HEK293 (cell line): Measurements from ENCODE around the gene MBD1.

Experiments
- GLIS2 ChIP-seq: fragments of 450-650 bp; formaldehyde crosslinking; IDR thresholded peaks from 2 replicates; pipeline ENCODE4 v1.5.1; 2016; ENCODE audit warnings: missing biosample characterization, missing genetic modification characterization
- INSM2 ChIP-seq: fragments of 450-650 bp; formaldehyde crosslinking; IDR thresholded peaks from 2 replicates; pipeline ENCODE4 v1.5.1; 2016; ENCODE audit warnings: missing biosample characterization, missing genetic modification characterization
- KLF16 ChIP-seq: fragments of 450-650 bp; formaldehyde crosslinking; IDR thresholded peaks from 2 replicates; pipeline ENCODE4 v1.5.1; 2017; ENCODE audit warnings: missing biosample characterization, missing genetic modification characterization
- KLF17 ChIP-seq: fragments of 450-650 bp; formaldehyde crosslinking; IDR thresholded peaks from 2 replicates; pipeline ENCODE4 v1.5.1; 2016; ENCODE audit warnings: missing biosample characterization, missing genetic modification characterization
- OVOL3 ChIP-seq: fragments of 450-650 bp; formaldehyde crosslinking; IDR thresholded peaks from 2 replicates; pipeline ENCODE4 v1.5.1; 2016; ENCODE audit warnings: missing biosample characterization, missing genetic modification characterization
- REST ChIP-seq: fragments of 450-650 bp; formaldehyde crosslinking; IDR thresholded peaks from 2 replicates; pipeline ENCODE4 v1.5.1; 2016; ENCODE audit warnings: missing biosample characterization, missing genetic modification characterization
- SALL2 ChIP-seq: fragments of 450-650 bp; formaldehyde crosslinking; IDR thresholded peaks from 2 replicates; pipeline ENCODE4 v1.5.0; 2017; ENCODE audit warnings: missing biosample characterization, mild to moderate bottlenecking, missing genetic modification characterization, borderline replicate concordance
- ZBTB10 ChIP-seq: fragments of 450-650 bp; formaldehyde crosslinking; IDR thresholded peaks from 2 replicates; pipeline ENCODE4 v1.5.1; 2016; ENCODE audit warnings: missing biosample characterization, missing genetic modification characterization
- ZBTB44 ChIP-seq: fragments of 450-650 bp; IDR thresholded peaks from 2 replicates; pipeline ENCODE4 v1.5.1; 2018; ENCODE audit warnings: missing biosample characterization, mild to moderate bottlenecking, missing genetic modification characterization
- ZFP3 ChIP-seq: fragments of 450-650 bp; formaldehyde crosslinking; IDR thresholded peaks from 2 replicates; pipeline ENCODE4 v1.5.1; 2016; ENCODE audit warnings: low read depth, missing biosample characterization, missing genetic modification characterization
- ZNF148 ChIP-seq: fragments of 450-650 bp; formaldehyde crosslinking; IDR thresholded peaks from 2 replicates; pipeline ENCODE4 v1.5.0; 2017; ENCODE audit warnings: missing biosample characterization, missing genetic modification characterization, borderline replicate concordance
- ZNF157 ChIP-seq: fragments of 450-650 bp; formaldehyde crosslinking; IDR thresholded peaks from 2 replicates; pipeline ENCODE4 v1.5.1; 2016; ENCODE audit warnings: missing biosample characterization, missing genetic modification characterization
- ZNF398 ChIP-seq: fragments of 450-650 bp; formaldehyde crosslinking; IDR thresholded peaks from 2 replicates; pipeline ENCODE4 v1.5.1; 2017; ENCODE audit warnings: missing biosample characterization, missing genetic modification characterization
- ZNF48 ChIP-seq: fragments of 450-650 bp; formaldehyde crosslinking; IDR thresholded peaks from 2 replicates; pipeline ENCODE4 v1.5.1; 2016; ENCODE audit warnings: missing biosample characterization, missing genetic modification characterization
- ZNF510 ChIP-seq: fragments of 450-650 bp; formaldehyde crosslinking; IDR thresholded peaks from 2 replicates; pipeline ENCODE4 v1.5.1; 2018; ENCODE audit warnings: mild to moderate bottlenecking, missing genetic modification characterization, missing biosample characterization; ENCODE audit not compliant: insufficient replicate concordance
- ZNF585B ChIP-seq: fragments of 450-650 bp; formaldehyde crosslinking; IDR thresholded peaks from 2 replicates; pipeline ENCODE4 v1.5.1; 2016; ENCODE audit warnings: missing biosample characterization, missing genetic modification characterization
- ZNF623 ChIP-seq: fragments of 450-650 bp; formaldehyde crosslinking; IDR thresholded peaks from 2 replicates; pipeline ENCODE4 v1.5.1; 2016; ENCODE audit warnings: missing biosample characterization, missing genetic modification characterization
- ZNF660 ChIP-seq: fragments of 450-650 bp; IDR thresholded peaks from 2 replicates; pipeline ENCODE4 v1.5.1; 2018; ENCODE audit warnings: missing biosample characterization, mild to moderate bottlenecking, missing genetic modification characterization
- ZNF747 ChIP-seq: fragments of 450-650 bp; formaldehyde crosslinking; IDR thresholded peaks from 2 replicates; pipeline ENCODE4 v1.5.1; 2016; ENCODE audit warnings: missing biosample characterization, missing genetic modification characterization
- ZNF76 ChIP-seq: fragments of 450-650 bp; formaldehyde crosslinking; IDR thresholded peaks from 2 replicates; pipeline ENCODE4; 2016; ENCODE audit warnings: low read depth, missing biosample characterization, missing genetic modification characterization, borderline replicate concordance
- ZSCAN30 ChIP-seq: fragments of 450-650 bp; IDR thresholded peaks from 2 replicates; pipeline ENCODE4 v1.5.1; 2018; ENCODE audit warnings: missing biosample characterization, mild to moderate bottlenecking, missing genetic modification characterization, moderate library complexity
- ZSCAN5A ChIP-seq: fragments of 450-650 bp; formaldehyde crosslinking; IDR thresholded peaks from 2 replicates; pipeline ENCODE4 v1.5.1; 2016; ENCODE audit warnings: missing biosample characterization, missing genetic modification characterization

Gene MBD1

GRCh38 chr18:50240080-50240563, 41.2 kb downstream of the MBD1 start (continued):
- TF ChIP-seq REST (no peak), ZNF398 (tag by site-specific recombination) (peak; percentile 47), SALL2 (tag by site-specific recombination) (peak; percentile 26; the same call in 1 of the 2 replicates), ZNF510 (tag by site-specific recombination) (no peak), ZBTB44 (no peak), INSM2 (tag by site-specific recombination) (peak; percentile 55; the same call in 1 of the 2 replicates), ZBTB10 (tag by site-specific recombination) (no peak), ZNF148 (tag by site-specific recombination) (peak; percentile 76; the same call in 1 of the 2 replicates), KLF16 (tag by site-specific recombination) (no peak), ZNF76 (tag by site-specific recombination) (no peak), ZNF585B (tag by site-specific recombination) (no peak), GLIS2 (tag by site-specific recombination) (no peak), ZNF660 (no peak), KLF17 (peak; percentile 99), ZNF48 (tag by site-specific recombination) (no peak), OVOL3 (tag by site-specific recombination) (no peak), ZFP3 (tag by site-specific recombination) (no peak), ZNF747 (tag by site-specific recombination) (no peak), ZNF623 (no peak), ZSCAN5A (tag by site-specific recombination) (0 out of 2 replicates have a peak, but pooled peaks have one; percentile 42), ZSCAN30 (tag by site-specific recombination) (no peak), ZNF157 (tag by site-specific recombination) (no peak)
